ENCODE data around the gene KCNB1. TPM values are rescaled to one million over a fixed set of nuclear protein-coding genes. Genes with fewer than 3 reads are reported as not detected.

KCNB1 gene
- total and polyA plus RNA-seq, 2 donors (not counting 1 experiment from before 2014, with no cell fraction given) = under 0.01 to 0.07 TPM

DNA sequence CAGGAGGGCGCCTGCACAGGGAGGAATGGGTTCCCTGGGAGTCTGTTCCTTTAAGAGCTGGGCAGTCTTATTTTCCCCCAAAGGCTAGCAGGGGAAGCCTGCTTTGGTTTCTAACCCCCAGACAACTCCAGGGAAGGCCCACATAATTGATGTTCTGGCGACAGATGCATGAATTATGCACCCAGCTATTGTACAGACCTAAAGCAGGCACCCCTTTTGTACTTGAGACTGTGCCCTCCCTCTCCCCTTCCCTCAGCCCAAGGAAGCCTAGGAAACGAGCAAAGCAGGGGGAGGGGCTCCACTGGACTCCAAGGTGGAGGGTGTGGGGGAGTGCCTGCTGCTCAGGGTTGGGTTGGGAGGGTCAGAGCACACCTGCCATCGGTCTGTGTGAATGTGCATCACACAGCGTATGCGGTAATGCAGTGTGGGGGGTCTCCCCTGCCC is 102.1 kb downstream of the KCNB1 start:
- Histone ChIP-seq H3K9me3 (ENCODE audit: control insufficient read depth, insufficient read depth, low read depth, low read length) (no peaks in the 10 kb centered on the region), H2AFZ (ENCODE audit: low read length) (no peak overlapping the region), H3K4me3 (replicated peaks in 1 of 4; ENCODE audit: control extremely low read depth in 1 of 4, insufficient read depth in 1 of 4, low read depth in 3 of 4, low read length in 4 of 4) (no peak overlapping the region), H3K4me2 (ENCODE audit: extremely low read depth, insufficient read depth, low read length) (no peak overlapping the region), H3K9ac (ENCODE audit: insufficient read depth, low read length) (no peak overlapping the region), H3K27ac (ENCODE audit: insufficient read depth, low read length) (no peak overlapping the region), H3K27me3 (ENCODE audit: control insufficient read depth, insufficient read depth, low read length) (no peaks in the 10 kb centered on the region), H3K79me2 (ENCODE audit: control insufficient read depth, insufficient read depth, low read length) (no peaks in the 10 kb centered on the region), H4K20me1 (ENCODE audit: control insufficient read depth, extremely low read depth, insufficient read depth, low read length) (no peaks in the 10 kb centered on the region), H3K4me1 (ENCODE audit: control insufficient read depth, extremely low read depth, insufficient read depth, low read length) (no peaks in the 10 kb centered on the region), H3K36me3 (ENCODE audit: control insufficient read depth, insufficient read depth, low read length) (no peaks in the 10 kb centered on the region)
- DNase-seq (ENCODE audit: low read depth in 2 of 2) = no peak
- TF ChIP-seq CTCF (conservative IDR thresholded peaks at IDR 0.05 in 1 of 2, IDR thresholded peaks at IDR 0.05 in 1 of 2; ENCODE audit: low read depth in 1 of 2, low read length in 2 of 2) (no peak), EZH2 (IDR thresholded peaks at IDR 0.05; ENCODE audit: low read length, missing control alignments) (no peak)

- no peak overlapping the region for H3K4me2 ChIP-seq (ENCODE audit: extremely low read depth, insufficient read depth, low read length)
- H3K4me1 ChIP-seq (ENCODE audit: control insufficient read depth, extremely low read depth, insufficient read depth, low read length) = no peaks in the 10 kb centered on the region
- H3K9ac ChIP-seq (ENCODE audit: insufficient read depth, low read length) = no peak overlapping the region
- H4K20me1 ChIP-seq (ENCODE audit: control insufficient read depth, extremely low read depth, insufficient read depth, low read length) = no peaks in the 10 kb centered on the region
- no peak overlapping the region for H3K27ac ChIP-seq (ENCODE audit: insufficient read depth, low read length)
- no peaks in the 10 kb centered on the region for H3K79me2 ChIP-seq (ENCODE audit: control insufficient read depth, insufficient read depth, low read length)
- H3K4me3 ChIP-seq (replicated peaks in 1 of 4; ENCODE audit: control extremely low read depth in 1 of 4, insufficient read depth in 1 of 4, low read depth in 3 of 4, low read length in 4 of 4) = no peak overlapping the region
- H3K27me3 ChIP-seq (ENCODE audit: control insufficient read depth, insufficient read depth, low read length) = no peaks in the 10 kb centered on the region
- no peaks in the 10 kb centered on the region for H3K36me3 ChIP-seq (ENCODE audit: control insufficient read depth, insufficient read depth, low read length)
- H3K9me3 ChIP-seq (ENCODE audit: control insufficient read depth, insufficient read depth, low read depth, low read length) = no peaks in the 10 kb centered on the region
- DNase-seq (ENCODE audit: low read depth in 2 of 2) = no peak
- H2AFZ ChIP-seq (ENCODE audit: low read length) = no peak overlapping the region
- TF ChIP-seq CTCF (conservative IDR thresholded peaks at IDR 0.05 in 1 of 2, IDR thresholded peaks at IDR 0.05 in 1 of 2; ENCODE audit: low read depth in 1 of 2, low read length in 2 of 2) = no peak
- TF ChIP-seq EZH2 (IDR thresholded peaks at IDR 0.05; ENCODE audit: low read length, missing control alignments) = no peak
Observed at GRCh38 chr20:49379338-49379737, 103.1 kb downstream of the KCNB1 start.

DNA sequence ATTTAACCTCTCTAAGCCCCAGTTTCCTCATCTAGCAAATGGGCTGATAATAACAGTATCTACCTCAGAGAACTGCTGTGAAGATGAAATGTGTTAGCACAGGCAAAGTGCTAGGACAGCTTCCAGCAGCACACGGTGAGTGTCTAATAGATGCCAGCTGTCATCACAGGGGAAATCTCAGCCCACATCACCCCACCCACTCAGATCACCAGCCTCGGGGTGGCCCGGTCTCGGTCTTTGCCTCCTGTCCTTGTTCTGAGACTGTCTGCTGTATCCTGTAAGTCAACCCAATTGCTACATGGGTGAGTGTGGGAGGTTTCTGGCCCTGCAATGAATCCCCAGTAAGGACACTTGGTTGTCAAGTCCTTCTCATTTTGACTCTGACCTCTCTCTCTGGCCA is 105.1 kb downstream of the KCNB1 start:
- no peaks in the 10 kb centered on the region for H3K9me3 ChIP-seq (ENCODE audit: control insufficient read depth, insufficient read depth, low read depth, low read length)
- H3K36me3 ChIP-seq (ENCODE audit: control insufficient read depth, insufficient read depth, low read length) = no peaks in the 10 kb centered on the region
- no peak overlapping the region for H3K4me3 ChIP-seq (replicated peaks in 1 of 4; ENCODE audit: control extremely low read depth in 1 of 4, insufficient read depth in 1 of 4, low read depth in 3 of 4, low read length in 4 of 4)
- H3K27me3 ChIP-seq (ENCODE audit: control insufficient read depth, insufficient read depth, low read length) = no peaks in the 10 kb centered on the region
- no peaks in the 10 kb centered on the region for H3K4me1 ChIP-seq (ENCODE audit: control insufficient read depth, extremely low read depth, insufficient read depth, low read length)
- DNase-seq (ENCODE audit: low read depth in 2 of 2) = no peak
- H3K4me2 ChIP-seq (ENCODE audit: extremely low read depth, insufficient read depth, low read length) = no peak overlapping the region
- H3K27ac ChIP-seq (ENCODE audit: insufficient read depth, low read length) = no peak overlapping the region
- H4K20me1 ChIP-seq (ENCODE audit: control insufficient read depth, extremely low read depth, insufficient read depth, low read length) = no peaks in the 10 kb centered on the region
- no peak overlapping the region for H2AFZ ChIP-seq (ENCODE audit: low read length)
- TF ChIP-seq EZH2 (IDR thresholded peaks at IDR 0.05; ENCODE audit: low read length, missing control alignments) (no peak), CTCF (conservative IDR thresholded peaks at IDR 0.05 in 1 of 2, IDR thresholded peaks at IDR 0.05 in 1 of 2; ENCODE audit: low read depth in 1 of 2, low read length in 2 of 2) (no peak)
- no peak overlapping the region for H3K9ac ChIP-seq (ENCODE audit: insufficient read depth, low read length)
- no peaks in the 10 kb centered on the region for H3K79me2 ChIP-seq (ENCODE audit: control insufficient read depth, insufficient read depth, low read length)

All from fibroblast of lung (primary cell).